GM12801 (cell line): Measurements from ENCODE around the gene KY.

ENCODE experiments used
- CTCF ChIP-seq: IDR thresholded peaks from one replicate; pipeline ENCODE4 v1.5.1; 2011; ENCODE audit warnings: control low read depth; ENCODE audit not compliant: insufficient read length; ENCODE audit errors: extremely low read depth

KY gene

DNA sequence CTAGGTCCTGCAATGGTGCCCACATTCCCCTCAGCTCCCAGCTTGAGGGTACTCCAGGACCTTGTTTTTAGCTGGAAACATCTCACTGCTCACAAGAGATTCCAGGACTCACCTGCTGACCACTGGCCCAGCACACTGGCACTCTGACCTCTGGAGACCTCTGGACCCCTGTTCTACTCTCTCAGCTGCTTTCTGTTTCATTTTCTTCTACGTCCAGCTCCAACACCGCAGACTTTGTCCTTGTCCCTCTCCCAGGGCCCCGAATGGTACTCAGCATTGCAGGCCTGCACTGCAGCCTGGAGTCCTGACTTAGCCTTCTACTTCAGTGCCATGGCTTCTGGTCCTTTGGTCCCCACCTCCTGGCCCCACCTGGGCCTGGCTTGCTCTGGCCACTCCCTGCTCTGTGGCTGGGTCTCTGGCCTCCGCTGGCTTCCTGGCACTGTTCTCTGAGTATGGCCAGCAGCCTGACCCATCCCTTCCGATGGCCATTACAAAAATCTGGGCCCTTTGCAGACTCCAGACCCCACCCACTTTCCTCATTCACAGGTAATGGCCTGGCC lies 27.9 kb downstream of the KY start:
- TF ChIP-seq CTCF: no peak

- no peak for TF ChIP-seq CTCF
Measured at GRCh38 chr3:134621854-134622253, 29.0 kb downstream of the KY start.

DNA sequence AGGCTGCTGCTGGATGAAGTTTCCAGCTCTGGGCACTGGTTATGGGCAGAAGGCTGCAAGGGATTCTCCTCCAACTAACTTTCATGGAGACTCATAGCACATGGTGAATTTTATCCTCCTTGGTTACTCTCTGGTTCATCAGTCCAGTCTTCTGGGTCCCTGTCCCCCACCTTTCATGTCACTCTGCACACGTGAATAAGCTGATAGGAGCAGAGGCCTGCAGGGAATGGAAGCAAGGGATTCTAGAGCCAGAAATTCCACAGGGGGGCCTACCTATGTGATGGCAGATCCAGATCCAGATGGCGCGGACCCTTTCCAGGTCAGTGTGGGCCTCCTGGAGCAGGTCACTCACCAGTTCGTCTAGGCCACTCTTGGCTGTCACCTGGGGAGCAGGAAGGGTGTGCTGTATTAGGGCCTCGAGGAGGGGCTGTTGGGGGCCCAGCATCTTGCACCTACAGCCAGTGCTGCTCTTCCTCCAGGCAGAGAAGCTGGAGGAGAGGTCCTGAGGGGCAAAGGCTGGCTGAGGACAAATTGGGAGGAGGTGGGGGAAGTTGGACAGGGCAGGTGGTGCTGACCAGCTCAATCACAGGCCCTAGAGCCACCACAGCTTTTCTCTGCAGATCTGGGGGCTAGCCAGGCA lies 30.2 kb downstream of the KY start:
- no peak for TF ChIP-seq CTCF

DNA sequence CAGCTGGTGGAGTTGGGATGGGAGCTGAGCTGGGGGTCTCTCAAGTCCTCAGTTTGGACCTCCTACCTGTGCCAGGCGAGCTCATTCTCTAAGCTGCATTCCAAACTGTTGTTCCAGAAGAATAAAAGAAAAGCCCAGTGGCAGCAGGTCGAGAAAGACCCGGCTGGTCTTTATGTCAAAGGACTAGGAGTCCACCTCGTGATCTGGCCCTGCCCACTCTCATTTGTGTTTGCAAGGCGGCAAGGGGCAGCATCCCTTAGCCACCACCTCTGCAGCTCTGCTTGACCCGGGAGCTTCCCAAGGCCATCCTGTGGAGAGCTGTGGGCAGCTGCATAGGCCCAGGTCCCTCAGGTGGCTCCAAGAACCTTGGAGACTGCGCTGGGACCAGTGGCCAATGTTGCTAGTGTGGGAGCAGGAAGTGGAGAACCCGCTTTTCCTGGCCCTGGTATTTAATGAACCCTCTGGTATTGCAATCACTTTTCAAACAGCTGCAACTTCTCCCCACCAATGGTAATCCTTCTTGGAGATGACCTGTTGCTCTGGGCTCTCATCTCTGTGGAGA lies 30.9 kb downstream of the KY start:
- no peak for TF ChIP-seq CTCF

- no peak for TF ChIP-seq CTCF
Measured at GRCh38 chr3:134619301-134619615, 31.6 kb downstream of the KY start.

DNA sequence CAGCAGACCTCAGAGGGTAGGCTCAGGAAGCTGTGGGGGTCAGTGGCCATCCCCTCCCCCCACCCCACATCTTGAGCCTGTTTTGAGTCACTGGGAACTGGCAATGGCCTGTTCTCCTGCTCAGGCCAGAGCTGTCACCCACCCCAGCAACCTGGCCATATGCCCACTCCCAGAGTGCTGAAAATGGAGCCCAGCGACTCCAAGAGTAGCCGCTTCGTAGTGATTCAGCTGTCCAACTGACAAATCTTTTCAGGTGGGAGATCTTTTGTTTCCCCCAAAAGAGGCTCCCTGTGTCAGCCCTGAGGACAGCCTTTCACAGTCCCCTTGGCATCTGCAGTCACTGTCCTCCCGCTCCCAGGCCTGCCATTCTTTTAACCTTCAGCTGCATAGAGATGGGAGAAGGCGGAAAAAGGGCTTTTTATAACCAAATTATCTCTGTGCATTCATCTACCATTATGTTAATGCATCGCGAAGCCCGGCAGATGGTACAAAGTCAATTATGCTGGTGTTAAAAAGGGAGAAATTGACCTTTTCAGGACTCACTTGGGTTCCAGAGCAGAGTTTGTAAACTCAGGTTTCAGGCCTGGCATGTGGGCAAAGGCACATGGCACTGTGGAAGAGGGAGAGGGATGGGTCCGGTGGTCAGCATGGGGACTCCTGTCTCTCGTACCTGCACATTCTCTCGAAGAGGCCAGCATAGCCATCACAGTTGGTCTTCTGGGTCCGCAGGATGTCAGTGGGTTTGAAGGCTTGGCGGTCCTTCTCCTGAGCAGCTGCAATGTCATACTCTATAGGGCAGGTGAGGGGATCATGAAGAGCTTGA lies 32.1 kb downstream of the KY start:
- TF ChIP-seq CTCF: no peak

GRCh38 chr3:134617608-134618477 lies 33.0 kb downstream of the KY start:
- TF ChIP-seq CTCF: no peak
